ENCODE results near the gene ADI1. TPM values are rescaled to one million over a fixed set of nuclear protein-coding genes. Genes with fewer than 3 reads are reported as not detected.
"Not testable (repeated sequence)": the region's sequence is repeated elsewhere in the genome, so short reads cannot be mapped to it uniquely, and the experiment has no call there.

The ADI1 gene
- total RNA-seq, 4 donors from 2014 or later: 90.0 to 130 (median 96.9) TPM

GRCh38 chr2:3451169-3451568 lies 68.2 kb downstream of the ADI1 start:
- H3K4me3 ChIP-seq: no peak overlapping the region
- H3K36me3 ChIP-seq: peaks cover 10 to 81% (median 40%) of the 10 kb centered on the region in 4 donors
- H3K9me3 ChIP-seq: no peaks in the 10 kb centered on the region
- peaks cover 12 to 29% (median 18%) of the 10 kb centered on the region in 4 donors for H3K4me1 ChIP-seq
- TF ChIP-seq POLR2A (IDR thresholded peaks at IDR 0.05; ENCODE audit: low read depth): no peak
- no peak for TF ChIP-seq EP300 (IDR thresholded peaks at IDR 0.05)
- DNase-seq (ENCODE audit: extremely low spot score): no peak
- H3K27ac ChIP-seq (replicated peaks in 1 of 4): no peak overlapping the region
- no peaks in the 10 kb centered on the region for H3K27me3 ChIP-seq
- intact Hi-C loops (cut with DNase I): no loop called here
- WGBS: 91% methylated on average over 4 of the region's 4 CpGs

- TF ChIP-seq EP300 (IDR thresholded peaks at IDR 0.05): no peak
- TF ChIP-seq CTCF (IDR thresholded peaks at IDR 0.05): no peak
- TF ChIP-seq POLR2A (IDR thresholded peaks at IDR 0.05; ENCODE audit: low read depth): no peak
- no peak for TF ChIP-seq POLR2AphosphoS5 (IDR thresholded peaks at IDR 0.05)
- intact Hi-C loops (cut with DNase I): no loop called here
- no peaks in the 10 kb centered on the region for H3K9me3 ChIP-seq
- H3K4me3 ChIP-seq: no peak overlapping the region
- no peak overlapping the region for H3K27ac ChIP-seq (replicated peaks in 1 of 4)
- peaks cover 10 to 86% (median 44%) of the 10 kb centered on the region in 4 donors for H3K36me3 ChIP-seq
- no peak for DNase-seq (ENCODE audit: extremely low spot score)
- H3K4me1 ChIP-seq: peaks cover 12 to 29% (median 18%) of the 10 kb centered on the region in 4 donors
- 74% methylated on average over 9 of the region's 16 CpGs for WGBS
- H3K27me3 ChIP-seq: no peaks in the 10 kb centered on the region
Measured at GRCh38 chr2:3450385-3451010, 68.8 kb downstream of the ADI1 start.

GRCh38 chr2:3449936-3450335 lies 69.4 kb downstream of the ADI1 start:
- no peak for DNase-seq (ENCODE audit: extremely low spot score)
- TF ChIP-seq POLR2A (IDR thresholded peaks at IDR 0.05; ENCODE audit: low read depth): no peak
- no peak for TF ChIP-seq POLR2AphosphoS5 (IDR thresholded peaks at IDR 0.05)
- no peak for TF ChIP-seq EP300 (IDR thresholded peaks at IDR 0.05)
- no peak for TF ChIP-seq CTCF (IDR thresholded peaks at IDR 0.05)
- intact Hi-C loops (cut with DNase I): no loop called here
- Histone ChIP-seq H3K4me1 (peaks cover 12 to 29% (median 18%) of the 10 kb centered on the region in 4 donors), H3K9me3 (no peaks in the 10 kb centered on the region), H3K27me3 (no peaks in the 10 kb centered on the region), H3K27ac (replicated peaks in 1 of 4) (no peak overlapping the region), H3K4me3 (no peak overlapping the region), H3K36me3 (peaks cover 10 to 91% (median 49%) of the 10 kb centered on the region in 4 donors)
- 95% methylated on average over 11 of the region's 11 CpGs for WGBS

- Histone ChIP-seq H3K27ac (replicated peaks in 1 of 4) (no peak overlapping the region), H3K4me3 (no peak overlapping the region), H3K4me1 (peaks cover 3 to 23% (median 18%) of the 10 kb centered on the region in 4 donors), H3K9me3 (no peaks in the 10 kb centered on the region), H3K36me3 (peaks cover 13 to 92% (median 50%) of the 10 kb centered on the region in 4 donors), H3K27me3 (no peaks in the 10 kb centered on the region)
- TF ChIP-seq CTCF (IDR thresholded peaks at IDR 0.05) (no peak), POLR2AphosphoS5 (IDR thresholded peaks at IDR 0.05) (no peak), EP300 (IDR thresholded peaks at IDR 0.05) (no peak), POLR2A (IDR thresholded peaks at IDR 0.05; ENCODE audit: low read depth) (no peak)
- no peak for DNase-seq (ENCODE audit: extremely low spot score)
- intact Hi-C loops (cut with DNase I): no loop called here
- 88% methylated on average over 13 of the region's 13 CpGs for WGBS
Measured at GRCh38 chr2:3449086-3449485, 70.2 kb downstream of the ADI1 start.

GRCh38 chr2:3448441-3448911 lies 70.9 kb downstream of the ADI1 start:
- Histone ChIP-seq H3K36me3 (peaks cover 19 to 93% (median 54%) of the 10 kb centered on the region in 4 donors), H3K4me1 (peaks cover 0 to 20% (median 16%) of the 10 kb centered on the region in 4 donors), H3K4me3 (peak overlapping the region in 1 of 4 donors; percentile 3), H3K27ac (replicated peaks in 1 of 4) (peak overlapping the region in 1 of 4 donors; percentile 30)
- H3K9me3 ChIP-seq; DNase-seq (ENCODE audit: extremely low spot score); intact Hi-C loops (cut with DNase I); H3K27me3 ChIP-seq: not testable (repeated sequence)
- 81% methylated on average over 35 of the region's 35 CpGs for WGBS

Data from esophagus muscularis mucosa (tissue), 4 donors.